Fibroblast of peridontal ligament (primary cell): ENCODE measurements around the gene SMIM22.

Experiments
- DNase-seq: peaks from one replicate; pipeline ENCODE4 v3.0.0-alpha.2; 2010; ENCODE audit errors: extremely low read depth

The SMIM22 gene

DNA sequence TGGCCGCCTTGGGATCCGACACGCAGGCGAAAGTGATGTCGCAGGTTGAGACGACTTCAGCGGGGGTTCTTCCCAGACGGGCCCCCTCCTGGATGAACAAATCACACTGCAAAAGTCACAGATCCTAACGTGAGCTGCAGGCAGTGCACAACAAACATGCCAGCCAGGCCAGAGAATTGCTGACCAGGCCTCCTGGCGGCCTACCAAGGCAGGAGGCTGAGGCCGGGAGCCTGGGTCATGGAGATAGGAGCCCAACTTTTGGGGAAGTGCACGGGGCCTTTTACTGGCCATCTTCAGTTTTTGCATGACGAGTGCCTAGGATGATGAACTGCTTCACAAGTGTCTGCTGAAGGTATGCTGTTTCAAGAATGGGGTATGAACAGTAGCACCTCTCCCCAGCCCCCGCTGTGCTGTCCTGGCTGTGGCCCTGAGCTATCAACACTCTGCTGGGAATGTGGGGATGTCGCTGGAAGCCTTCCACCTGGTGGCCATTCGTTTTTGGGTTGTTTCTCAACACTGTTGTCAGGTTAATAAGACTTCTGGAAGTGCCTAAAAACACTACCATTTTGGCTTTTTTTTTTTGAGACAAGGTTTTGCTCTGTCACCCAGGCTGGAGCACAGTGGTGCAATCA lies 19.5 kb downstream of the SMIM22 start:
- DNase-seq: no peak

DNA sequence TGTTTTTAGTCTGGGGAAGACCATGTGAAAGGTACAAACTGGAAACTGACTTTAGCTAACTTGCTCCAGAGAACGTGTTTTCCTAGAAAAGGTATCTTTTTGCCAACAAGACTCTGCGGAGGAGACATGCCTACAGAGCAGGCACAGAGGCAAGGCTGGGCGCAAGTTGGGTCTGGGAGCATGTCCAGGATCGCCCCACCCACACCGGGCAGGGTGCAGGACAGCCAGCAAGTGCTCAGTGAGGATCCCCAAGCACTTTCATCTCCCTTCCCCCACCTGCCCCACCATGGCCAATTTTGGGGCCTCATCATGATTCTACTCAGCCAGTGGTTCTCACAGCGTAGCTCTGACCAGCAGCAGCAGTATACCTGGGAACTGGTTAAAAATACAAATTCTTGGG lies 25.5 kb downstream of the SMIM22 start:
- DNase-seq: no peak

DNA sequence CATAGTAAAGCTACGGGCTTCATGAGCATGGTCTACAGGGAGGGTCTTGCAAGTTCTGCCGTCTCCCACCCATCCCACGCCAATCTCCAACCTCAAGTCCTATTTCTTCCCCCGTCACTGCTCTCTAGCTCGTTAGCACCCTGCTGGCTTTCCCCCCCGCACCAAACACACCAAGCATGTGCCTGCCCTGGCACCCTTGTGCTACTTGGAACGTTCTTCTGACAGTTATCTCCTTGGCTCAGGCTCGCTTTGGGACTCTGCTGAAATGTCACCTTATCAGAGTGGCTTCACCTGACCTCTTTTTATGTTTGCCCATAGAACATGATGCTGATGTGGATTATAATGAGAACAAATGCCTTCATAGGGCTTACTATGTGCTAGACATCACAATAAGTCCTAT lies 30.0 kb downstream of the SMIM22 start:
- DNase-seq: no peak

DNA sequence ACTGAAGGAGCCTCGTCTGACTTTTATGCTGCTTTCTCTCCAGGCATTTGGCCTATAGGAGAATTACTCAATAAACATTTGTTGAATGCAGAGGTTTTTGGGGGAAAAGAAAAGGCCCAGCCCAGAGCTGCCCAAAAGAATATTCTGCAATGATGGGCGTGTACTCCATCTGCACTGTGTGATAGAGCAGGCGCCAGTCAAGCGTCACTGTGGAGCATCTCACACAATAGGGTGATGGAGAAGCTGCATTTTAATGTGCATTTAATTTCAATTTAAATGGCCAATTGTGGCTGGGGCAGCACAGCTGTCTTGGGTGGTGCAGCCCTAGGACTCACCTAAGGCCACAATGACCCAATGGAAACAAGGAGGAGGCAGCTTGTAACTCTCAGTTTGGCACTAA lies 31.4 kb downstream of the SMIM22 start:
- DNase-seq: no peak

DNA sequence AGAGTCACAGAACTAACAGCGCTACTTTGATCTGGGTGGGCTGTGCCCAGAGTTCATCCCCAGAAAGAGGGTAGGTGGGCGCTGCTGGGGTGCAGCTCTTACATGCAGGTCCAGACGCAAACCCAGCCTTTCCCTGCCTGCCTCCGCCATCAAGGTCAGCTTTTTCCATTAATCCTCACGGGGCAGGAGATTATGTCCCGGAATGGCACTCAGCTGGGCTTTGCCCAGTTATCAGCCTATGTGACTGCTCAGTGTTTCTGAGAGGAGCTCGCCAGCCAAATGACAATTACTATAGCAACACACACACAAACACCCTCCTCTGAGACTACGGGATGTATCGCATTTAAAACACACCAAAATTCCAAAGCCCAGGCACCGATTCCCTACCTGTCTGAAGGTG lies 31.8 kb downstream of the SMIM22 start:
- no peak for DNase-seq

DNA sequence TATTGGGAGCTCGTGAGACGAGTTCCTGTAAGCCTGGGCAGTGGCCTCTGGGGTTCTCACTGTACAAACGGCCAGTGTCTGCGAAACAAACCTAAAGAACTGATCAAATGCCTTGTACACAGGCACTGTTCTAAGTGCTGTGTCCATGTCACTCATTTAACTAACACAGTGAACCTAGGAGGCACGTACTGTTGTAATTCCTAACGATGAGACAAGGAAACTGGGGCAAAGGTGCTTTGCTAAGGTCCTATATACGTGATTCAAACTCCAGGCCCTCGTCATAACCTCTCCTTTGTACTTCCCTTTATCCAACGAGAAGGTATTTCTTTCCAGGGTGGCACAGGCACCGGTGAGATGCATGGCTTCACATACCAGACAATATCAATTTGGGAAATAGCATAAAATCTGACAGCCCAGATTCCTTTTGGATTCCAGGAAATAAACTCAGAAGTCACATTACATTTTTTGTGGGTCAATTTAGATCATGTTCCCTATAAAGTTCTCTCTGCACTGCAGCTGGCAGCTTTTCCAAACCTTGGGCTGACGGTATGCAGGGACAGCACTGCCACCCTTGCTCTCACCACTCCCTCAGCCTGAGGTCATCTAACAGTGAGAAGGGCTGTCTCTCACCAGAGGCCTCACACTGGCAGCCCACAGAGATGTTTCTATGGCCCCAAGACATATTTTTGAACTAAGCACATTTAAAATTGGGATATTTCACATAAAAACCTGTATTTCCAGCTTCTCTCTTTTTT lies 33.6 kb downstream of the SMIM22 start:
- no peak for DNase-seq

DNA sequence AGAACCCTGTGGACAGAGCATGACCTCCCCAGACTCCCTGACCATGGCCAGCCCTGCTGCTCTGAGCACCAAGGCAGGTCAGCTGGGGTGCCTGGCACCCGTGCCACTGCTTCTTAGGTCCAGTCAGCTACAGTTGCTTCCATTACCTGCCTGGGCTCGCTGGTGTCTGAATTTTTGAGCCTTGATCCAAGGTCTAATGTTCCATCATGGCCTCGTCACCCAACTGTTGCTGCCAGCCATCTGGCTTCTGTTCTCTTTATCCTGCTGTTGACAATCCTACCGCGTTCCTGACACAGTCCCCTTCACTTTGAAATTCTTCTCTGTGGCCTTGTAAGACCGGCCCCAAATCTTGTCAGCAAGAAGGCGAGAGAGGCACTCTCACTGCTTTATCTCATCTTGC lies 35.2 kb downstream of the SMIM22 start:
- no peak for DNase-seq

DNA sequence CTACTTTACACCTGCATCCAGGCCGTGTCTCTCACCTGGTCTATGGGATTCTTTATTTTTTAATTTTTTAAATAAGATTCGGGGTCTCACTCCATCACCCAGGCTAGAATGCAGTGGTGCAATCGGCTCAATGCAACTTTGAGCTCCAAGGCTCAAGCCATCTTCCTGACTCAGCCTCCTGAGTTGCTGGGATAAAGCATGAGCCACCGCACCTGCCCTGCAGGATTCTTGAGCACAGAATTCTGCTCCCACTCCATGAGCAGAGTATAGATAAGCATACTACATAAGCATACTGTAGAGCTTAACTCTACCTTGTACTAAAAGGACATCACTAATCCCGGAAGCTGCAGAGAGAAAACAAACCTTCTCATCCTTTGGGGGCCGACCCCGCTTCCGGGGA lies 36.4 kb downstream of the SMIM22 start:
- no peak for DNase-seq

DNA sequence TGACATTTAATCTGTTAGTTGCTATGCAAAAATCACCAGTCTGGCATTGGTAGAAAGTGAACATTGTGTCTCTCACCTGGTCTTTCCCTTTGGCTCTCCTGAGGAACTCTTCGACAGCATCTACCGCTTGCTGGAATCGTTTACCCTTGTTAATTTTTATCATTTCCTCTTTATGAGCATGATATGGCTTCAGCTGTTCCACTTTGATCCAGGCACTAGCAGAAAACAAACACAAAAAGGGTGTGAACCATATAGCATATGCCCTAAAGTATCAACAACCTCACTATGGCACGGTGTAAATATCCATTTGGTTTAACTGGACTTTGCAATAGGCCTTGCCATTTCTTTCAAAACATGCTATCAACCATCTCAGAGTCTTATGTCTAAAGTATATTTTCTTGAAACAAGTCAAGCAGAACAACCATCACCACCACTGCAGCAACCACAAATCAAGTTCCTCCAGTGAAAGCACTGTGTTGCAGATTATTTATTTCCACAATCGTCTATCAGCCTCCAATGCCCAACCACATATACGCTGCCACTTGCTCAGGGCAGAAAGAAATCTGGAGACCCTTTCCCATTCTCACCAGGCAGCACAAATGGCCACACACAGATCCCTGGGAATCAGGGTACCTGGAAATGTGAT lies 37.7 kb downstream of the SMIM22 start:
- DNase-seq: peak; percentile 16

DNA sequence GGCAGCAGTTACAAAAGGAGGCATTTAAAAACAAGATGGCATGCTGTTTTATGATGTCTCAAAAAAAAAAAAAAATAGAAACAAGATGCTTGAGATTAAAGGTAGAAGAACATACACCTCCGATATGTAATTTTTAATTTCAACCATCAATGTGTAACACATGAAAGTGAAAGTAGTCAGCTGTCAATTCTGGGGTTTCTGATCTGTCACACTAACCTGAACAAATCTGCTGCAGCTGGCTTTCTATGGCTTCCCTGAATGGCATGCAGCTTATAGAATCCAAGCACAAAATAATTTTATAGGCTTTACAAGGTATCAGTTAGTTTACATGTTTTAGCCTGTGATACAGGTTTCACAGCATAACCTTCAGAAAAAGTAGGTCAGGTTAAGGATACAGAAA lies 38.4 kb downstream of the SMIM22 start:
- DNase-seq: no peak

DNA sequence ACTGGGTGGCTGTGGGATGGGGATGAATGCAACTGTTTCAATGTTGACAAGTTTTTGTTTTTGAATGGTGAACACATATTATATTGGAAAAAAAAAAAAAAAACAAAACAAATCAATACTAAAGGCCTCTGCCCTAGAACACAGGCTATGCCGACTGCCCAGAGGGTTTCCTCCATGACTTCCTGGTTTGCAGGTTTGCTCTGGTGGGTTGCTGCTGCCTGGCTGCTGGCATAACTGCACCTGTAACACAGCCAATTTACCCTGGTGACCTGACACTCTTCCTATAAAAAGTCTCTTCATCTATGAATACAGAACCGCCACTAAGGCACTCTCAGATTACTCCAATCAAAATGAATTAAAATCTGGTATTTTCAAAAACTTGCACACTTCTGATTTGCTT lies 41.6 kb downstream of the SMIM22 start:
- no peak for DNase-seq

DNA sequence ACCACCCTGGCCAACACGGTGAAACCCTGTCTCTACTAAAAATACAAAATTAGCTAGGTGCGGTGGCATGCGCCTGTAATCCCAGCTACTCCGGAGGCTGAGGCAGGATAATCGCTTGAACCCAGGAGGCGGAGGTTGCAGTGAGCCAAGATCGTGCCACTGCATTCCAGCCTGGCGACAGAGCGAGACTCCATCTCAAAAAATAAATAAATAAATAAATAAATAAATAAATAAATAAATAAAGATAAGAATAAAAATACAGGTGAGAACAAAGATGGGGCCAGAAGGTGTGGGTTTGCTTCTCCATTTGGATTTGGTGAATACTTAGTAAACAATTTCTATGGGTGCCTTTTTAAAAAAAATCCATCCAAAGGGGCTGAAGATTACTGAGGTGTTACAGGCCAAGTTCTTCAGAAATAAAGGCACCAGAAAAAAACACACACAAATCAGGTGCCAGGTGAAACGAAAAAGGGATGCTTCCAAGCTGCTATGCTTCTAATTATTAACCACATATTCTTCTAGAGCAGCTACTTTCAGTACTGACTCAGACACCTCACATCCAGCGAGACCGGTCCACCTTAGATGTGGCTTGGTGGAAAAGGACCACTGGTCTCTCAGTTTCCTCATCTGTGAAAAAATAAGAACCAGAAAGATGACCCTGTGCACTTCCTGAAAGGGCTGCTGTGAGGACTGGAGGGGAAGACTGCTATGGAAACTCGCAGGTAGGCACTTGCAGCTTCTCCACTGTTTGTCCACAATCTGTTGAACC lies 42.7 kb downstream of the SMIM22 start:
- no peak for DNase-seq

DNA sequence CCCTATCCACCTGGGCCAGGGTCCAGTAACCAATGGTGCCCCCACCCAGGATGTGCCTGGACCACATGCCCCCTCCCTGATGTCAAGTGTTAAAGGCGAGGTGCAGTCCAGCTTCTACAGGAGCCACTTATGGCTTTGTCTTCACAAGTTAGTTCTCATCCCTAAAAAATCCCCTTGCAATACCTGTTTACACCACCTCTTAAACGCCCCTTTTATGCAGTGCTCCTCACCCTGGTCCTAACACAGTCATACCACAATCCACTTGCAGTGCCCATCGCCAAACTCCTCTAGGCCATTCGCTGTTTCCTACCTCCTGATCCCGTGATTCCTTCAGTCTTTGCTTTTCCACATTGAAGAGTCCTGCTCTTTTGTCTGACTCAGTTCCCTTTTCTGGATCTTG lies 44.8 kb downstream of the SMIM22 start:
- DNase-seq: no peak

DNA sequence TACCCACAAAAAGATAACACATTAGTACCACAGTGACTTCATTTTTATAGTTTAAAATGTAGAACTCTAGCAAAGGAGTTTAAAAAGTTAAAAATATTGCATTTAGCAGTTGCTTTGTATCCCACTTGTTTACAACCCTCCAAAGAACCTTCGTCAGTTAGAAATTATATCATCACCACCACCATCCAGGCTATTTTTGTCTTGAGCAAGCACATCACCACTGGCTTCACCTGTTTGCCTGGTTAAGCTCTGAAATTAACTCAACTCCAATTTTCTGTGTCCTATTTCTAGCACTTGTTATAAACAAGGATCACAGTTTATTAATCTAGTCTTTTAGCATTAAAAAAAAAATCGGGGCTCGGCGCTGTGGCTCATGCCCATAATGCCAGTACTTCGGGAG lies 45.8 kb downstream of the SMIM22 start:
- DNase-seq: no peak
